HUDEP-2 (cell line): ENCODE data around the gene CHAF1A.

Experiments
- DNase-seq, 76 experiments: peaks; one replicate each; lab custom pipeline; 2025; ENCODE audit not compliant: unreplicated experiment in 76 of 76; lab: John Stamatoyannopoulos, UW

CHAF1A gene

GRCh38 chr19:4402171-4403004 lies at the start of gene CHAF1A:
CHAF1A (plus strand) TSS chr19:4402640; CDS start chr19:4402763, 123 bp downstream.
- peak in 75 of 76 experiments; percentile 61 to 100 (median 100) for DNase-seq

GRCh38 chr19:4352701-4353121 lies 49.7 kb upstream of the CHAF1A start:
- DNase-seq, result peak in 34 of 76 experiments; percentile 15 to 64 (median 38)

- no peak for DNase-seq
Measured at GRCh38 chr19:4354282-4354681, 48.2 kb upstream of the CHAF1A start.

- DNase-seq, result no peak
Measured at GRCh38 chr19:4354897-4355296, 47.5 kb upstream of the CHAF1A start.

- no peak for DNase-seq
Measured at GRCh38 chr19:4357095-4357797, 45.2 kb upstream of the CHAF1A start.

- DNase-seq, result no peak
Measured at GRCh38 chr19:4357921-4358326, 44.5 kb upstream of the CHAF1A start.

GRCh38 chr19:4358709-4359626 lies 43.5 kb upstream of the CHAF1A start:
- no peak for DNase-seq

- DNase-seq, result no peak
Measured at GRCh38 chr19:4359627-4360000, 42.8 kb upstream of the CHAF1A start.

- no peak for DNase-seq
Measured at GRCh38 chr19:4360081-4360569, 42.3 kb upstream of the CHAF1A start.

GRCh38 chr19:4360641-4361151 lies 41.7 kb upstream of the CHAF1A start:
- DNase-seq, result no peak

GRCh38 chr19:4361152-4362046 lies 41.0 kb upstream of the CHAF1A start:
- DNase-seq, result no peak

GRCh38 chr19:4362101-4362828 lies 40.2 kb upstream of the CHAF1A start:
- no peak for DNase-seq

GRCh38 chr19:4362831-4363545 lies 39.5 kb upstream of the CHAF1A start:
- DNase-seq, result peak in 4 of 76 experiments; percentile 8 to 23 (median 18)

- DNase-seq, result no peak
Measured at GRCh38 chr19:4363571-4364304, 38.7 kb upstream of the CHAF1A start.

- peak in 2 of 76 experiments; percentile 22 to 31 for DNase-seq
Measured at GRCh38 chr19:4365341-4365740, 37.1 kb upstream of the CHAF1A start.

GRCh38 chr19:4365791-4366665 lies 36.4 kb upstream of the CHAF1A start:
- no peak for DNase-seq
